Right ventricle myocardium superior (tissue), 1 donor: ENCODE measurements around the gene CKS2. TPM values are rescaled to one million over a fixed set of nuclear protein-coding genes. Genes with fewer than 3 reads are reported as not detected.
"Not testable (repeated sequence)": the region's sequence is repeated elsewhere in the genome, so short reads cannot be mapped to it uniquely, and the experiment has no call there.

Experiments used
- ATAC-seq: fragments of 200-7000 bp; cut with Tn5 transposase; one replicate; pipeline ENCODE4 v1.9.1; 2020; ENCODE audit warnings: mild to moderate bottlenecking; ENCODE audit not compliant: poor library complexity
- DNase-seq: peaks from one replicate; pipeline ENCODE4 v3.0.0-alpha.2; 2020
- intact Hi-C: fragments of 100-400 bp; cut with DNase I; formaldehyde crosslinking; loops from one replicate; pipeline ENCODE4 v1.11.2; 2022
- total RNA-seq: library from RNA; stranded (reverse); fragmentation: NEBNext Ultra II Directional; extraction: Animal tissue kit (Norgen Biotek cat#: 25700); gene quantifications from one replicate; pipeline ENCODE4 v1.2.1, GENCODE V29; 2021
- donor health status: DM: no; HTN: yes; CAD: no; lungs with severe emphysema.

The CKS2 gene
- total RNA-seq, 1 donor from 2014 or later = 7.1 TPM

DNA sequence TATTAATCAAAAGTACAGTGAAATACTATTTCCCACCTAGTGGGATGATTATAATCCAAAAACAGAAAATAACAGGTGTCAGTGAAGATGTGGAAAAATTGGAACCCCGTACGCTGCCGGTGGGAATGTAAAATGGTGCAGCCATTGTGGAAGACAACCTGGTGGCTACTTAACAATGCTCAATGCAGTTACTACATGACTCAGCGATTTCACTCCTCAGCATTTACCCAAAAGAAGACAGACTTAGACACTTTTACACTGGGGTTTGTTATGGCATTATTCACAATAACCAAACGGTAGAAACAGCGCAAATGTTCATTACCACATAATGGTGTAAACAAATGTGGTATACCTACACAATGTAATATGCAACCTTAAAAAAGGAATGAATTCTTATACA is 31.2 kb downstream of the CKS2 start:
- ATAC-seq (no peak), DNase-seq (no peak)
- intact Hi-C loops = no loop called here

DNA sequence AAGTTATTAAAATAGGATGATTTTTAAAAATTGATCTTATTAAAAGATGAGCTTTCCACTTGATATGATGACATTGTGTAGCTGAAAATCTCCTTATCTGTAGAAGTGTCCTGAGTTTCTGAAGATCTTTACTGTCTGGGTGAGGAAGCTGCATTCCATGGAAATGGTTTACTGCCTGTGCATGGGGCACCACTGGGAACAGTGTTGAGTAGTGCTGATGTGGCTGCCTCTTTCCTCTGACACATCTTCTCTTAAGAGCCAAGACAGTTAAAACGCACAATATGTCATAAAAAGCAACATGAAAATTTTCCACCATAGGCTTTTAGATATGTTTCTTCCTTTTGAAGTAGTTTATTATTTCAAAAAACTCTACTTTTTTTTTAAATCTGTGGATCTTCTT is 32.0 kb downstream of the CKS2 start:
- intact Hi-C loops = no loop called here
- no peak for DNase-seq
- no peak for ATAC-seq

DNA sequence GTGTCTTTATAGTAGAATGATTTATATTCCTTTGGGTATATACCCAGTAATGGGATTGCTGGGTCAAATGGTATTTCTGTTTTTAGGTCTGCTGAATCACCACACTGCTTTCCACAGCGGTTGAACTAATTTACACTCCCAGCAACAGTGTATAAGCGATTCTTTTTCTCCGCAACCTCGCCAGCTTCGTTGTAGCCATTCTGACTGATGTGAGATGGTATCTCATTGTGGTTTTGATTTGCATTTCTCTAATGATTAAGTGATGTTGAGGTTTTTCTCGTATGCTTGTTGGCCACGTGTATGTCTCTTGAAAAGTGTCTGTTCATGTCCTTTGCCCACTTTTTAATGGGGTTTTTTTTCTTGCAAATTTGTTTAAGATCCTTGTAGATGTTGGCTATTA is 32.8 kb downstream of the CKS2 start:
- ATAC-seq, DNase-seq, intact Hi-C loops: not testable (repeated sequence)

DNA sequence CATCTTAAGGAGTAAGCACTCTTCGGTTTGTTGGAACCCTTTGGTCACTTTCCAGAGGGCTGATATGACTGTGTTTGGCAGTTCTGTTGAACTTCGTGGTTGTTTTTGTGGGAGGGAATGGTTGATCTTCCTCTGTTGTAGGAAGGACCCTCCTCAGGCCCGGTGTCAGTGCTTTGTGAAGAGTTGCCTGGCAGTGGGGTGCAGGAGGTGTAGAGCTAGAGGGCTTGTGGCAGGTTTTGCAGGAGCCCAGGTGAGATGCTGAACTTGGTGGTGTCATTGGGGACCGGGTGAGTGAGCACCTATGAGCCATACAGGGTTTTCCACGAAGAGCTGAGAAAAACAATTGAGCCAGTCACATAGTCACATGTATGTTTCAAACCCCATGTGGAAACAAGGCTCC is 34.5 kb downstream of the CKS2 start:
- intact Hi-C loops = no loop called here
- ATAC-seq (no peak), DNase-seq (no peak)

DNA sequence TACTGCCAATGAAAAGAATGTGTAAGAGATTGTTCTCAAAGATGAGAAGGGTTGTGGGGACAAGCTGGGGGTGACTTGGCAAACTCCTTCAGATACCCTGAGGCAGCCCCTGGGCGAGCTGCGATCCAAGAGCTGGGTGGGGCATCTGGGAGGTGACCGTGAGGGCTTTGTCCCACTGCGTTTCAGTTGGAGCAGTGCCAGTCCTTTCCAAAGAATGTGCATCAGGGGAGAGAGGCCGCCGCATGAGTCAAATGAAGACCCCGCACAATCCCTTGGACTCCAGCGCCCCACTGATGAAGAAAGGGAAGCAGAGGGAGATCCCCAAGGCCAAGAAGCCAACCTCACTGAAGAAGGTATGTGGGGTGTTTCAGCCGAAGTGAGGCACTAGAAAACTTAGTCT is 35.7 kb downstream of the CKS2 start:
- intact Hi-C loops = no loop called here
- ATAC-seq (no peak), DNase-seq (no peak)

DNA sequence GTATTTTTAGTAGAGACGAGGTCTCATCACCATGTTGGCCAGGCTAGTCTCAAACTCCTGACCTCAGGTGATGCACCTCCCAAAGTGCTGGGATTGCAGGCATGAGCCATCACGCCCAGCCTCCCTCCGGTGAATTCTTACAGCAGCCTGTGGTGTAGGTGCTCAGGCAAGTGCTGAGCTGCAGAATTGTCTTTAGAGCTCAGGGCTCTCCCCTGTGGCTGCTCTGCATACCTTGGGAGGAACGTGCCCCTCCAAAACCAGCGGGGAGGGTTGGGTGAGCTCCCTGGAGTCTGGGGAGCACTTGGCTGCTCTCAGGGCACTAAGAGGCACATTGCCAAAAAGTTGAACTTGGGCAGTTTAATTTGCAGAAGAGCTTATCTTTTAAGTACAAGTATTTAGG is 36.7 kb downstream of the CKS2 start:
- intact Hi-C loops = no loop called here
- ATAC-seq (no peak), DNase-seq (no peak)

DNA sequence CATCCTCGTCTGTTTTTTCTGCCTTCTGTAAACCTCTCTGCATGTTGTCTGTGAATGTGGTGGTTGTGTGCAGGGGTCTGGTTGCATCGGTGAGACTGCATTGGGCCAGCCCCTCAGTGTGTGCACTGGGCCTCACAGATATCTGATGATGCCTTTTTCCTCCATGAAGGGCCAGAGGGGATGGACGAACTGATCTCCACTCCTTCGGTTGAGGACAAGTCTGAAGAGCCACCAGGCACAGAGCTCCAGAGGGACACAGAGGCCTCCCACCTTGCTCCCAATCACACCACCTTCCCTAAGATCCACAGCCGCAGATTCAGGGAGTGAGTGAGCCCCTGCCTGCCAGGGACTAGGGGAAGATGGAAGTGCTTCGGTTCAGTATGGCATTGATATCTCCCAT is 38.6 kb downstream of the CKS2 start:
- DNase-seq = no peak
- ATAC-seq = no peak
- intact Hi-C loops = no loop called here

DNA sequence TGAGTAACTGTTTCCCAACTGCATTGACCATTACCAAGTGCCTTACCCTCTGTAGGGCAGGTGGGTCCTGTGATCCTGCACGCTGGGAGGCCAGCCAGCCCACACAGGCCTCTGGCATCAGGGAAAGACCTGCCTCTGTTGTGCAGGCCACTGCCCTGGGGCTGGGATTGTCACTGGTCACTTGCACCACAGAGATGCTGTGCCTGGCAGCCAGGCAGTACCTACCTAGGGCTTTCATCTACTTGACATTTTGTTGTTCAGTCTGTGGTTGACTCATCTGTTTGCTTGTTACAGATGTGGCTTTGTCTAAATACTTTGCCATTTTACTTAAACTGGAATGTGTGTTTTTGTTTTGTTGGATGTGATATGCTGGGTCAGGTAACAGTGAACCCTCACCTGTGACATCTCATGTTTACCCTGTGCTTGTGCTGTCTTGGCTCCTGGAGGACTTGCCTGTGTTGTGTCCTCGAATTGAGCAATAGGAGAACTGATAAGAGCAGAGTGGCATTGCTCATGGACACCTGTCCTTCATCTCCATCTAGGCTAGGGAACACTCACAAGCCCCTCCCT is 40.1 kb downstream of the CKS2 start:
- no peak for DNase-seq
- peak; percentile 38 for ATAC-seq
- intact Hi-C loops = no loop called here

DNA sequence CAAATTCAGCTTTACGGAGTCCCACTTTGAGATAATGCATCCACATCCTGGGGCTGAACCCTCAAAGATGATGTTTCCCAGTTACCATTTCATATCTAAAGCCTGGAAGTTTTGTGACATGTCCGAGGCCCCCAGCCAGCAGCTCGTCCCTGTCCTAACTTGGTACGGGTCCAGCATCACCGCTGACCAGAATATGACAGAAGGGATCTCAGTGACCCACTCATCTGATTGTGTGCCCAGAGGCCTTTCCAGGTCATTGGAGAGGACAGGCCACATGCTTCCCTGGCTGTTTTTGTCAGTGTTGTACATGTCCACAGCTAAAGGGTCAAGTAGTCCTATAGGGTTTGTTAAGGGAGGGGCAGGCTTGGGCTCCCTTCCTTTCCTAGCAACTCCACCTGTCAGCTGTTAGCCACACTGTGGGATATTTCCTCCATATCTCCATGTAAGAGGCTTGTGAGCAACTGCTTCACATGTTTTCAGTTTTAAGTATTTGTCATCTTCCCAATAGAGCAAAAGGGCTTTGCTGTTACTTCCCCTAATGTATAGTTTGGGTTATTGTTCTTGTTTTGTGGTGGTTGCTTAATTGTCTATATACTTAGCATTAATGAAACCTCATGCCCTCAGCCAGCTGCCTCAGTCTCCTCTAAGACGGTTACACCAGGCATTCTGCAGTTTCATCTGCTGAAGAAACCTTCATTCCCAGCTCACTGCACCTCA is 40.7 kb downstream of the CKS2 start:
- intact Hi-C loops = no loop called here
- ATAC-seq (peak; percentile 29), DNase-seq (no peak)

DNA sequence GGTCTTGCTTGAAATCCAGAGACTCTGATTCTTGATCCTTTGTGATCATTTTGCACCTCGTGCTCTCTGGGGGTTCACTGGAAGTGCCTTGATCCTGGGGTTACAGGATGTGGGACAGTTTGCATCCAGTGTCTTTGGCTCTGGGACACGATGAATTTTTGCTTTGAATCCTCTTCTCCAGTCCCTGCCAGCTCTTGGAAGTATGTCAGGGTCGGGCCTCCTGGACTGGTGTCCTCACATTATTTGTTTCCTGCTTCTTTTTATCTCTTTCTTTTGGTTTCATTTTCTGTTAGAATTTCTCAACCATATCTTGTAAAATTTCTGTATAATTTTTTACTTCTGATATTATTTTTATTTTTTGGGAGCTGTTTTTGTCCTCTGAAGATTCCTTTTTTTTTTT is 41.5 kb downstream of the CKS2 start:
- DNase-seq (no peak), ATAC-seq (no peak)
- intact Hi-C loops = no loop called here

DNA sequence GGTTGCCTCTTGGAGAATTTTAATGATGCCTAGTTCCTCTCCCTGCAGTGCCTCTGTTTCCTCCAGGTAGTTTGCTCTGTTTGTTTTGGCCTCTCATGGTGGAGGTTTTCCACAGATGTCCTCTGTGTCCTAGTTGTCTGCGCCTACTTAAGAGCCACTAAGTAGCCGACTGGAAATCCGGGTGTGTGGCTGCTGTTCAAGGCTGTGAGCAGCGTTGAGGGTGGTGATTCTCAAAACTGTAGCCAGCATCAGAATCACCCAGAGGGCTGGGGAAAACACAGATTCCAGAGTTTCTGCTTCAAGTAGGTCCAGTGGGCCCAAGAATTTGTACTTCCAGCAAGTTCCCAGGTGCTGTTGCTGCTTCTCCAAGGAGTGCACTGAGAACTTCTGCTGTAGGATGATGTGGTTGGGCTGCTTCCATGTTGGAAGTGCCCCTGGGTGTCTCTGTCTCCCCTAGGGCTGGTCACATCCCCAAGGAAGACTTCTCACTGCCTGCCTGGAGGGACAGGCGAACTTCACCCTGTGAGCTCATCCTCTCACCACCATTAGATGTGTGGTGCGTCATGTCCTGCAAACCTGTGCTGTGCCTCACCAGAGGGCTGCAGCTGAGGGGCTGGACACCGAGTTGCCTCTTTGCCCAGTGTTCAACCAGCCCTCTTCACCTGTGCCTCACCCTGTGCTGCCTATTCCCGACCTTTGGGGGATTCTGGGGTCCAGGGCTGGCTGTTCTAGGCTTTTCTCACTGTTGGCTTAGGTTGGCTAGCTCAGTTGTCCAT is 42.1 kb downstream of the CKS2 start:
- intact Hi-C loops = no loop called here
- DNase-seq = no peak

DNA sequence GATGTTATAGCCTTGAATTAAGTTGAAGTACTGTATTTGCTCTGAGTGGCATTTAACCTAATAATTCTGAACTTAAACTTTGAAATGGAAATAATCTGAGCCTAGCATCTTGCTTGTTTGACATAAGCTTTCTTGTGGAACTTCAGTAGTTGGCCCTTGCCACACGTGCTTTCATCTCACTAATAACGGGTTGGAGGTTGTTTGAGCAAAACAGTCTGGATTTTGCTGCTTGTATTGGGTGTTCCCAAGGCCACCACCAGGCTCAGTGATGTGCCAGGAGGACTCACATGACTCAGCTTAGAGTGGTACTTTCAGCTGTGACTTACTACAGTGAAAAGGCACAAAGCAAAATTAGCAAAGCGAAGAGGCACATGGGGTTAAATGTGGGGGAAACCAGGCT is 43.0 kb downstream of the CKS2 start:
- intact Hi-C loops = no loop called here
- ATAC-seq (peak; percentile 47), DNase-seq (no peak)

More for the DNA sequence above, 42.1 kb downstream of the CKS2 start:
- peak; percentile 50 for ATAC-seq

DNA sequence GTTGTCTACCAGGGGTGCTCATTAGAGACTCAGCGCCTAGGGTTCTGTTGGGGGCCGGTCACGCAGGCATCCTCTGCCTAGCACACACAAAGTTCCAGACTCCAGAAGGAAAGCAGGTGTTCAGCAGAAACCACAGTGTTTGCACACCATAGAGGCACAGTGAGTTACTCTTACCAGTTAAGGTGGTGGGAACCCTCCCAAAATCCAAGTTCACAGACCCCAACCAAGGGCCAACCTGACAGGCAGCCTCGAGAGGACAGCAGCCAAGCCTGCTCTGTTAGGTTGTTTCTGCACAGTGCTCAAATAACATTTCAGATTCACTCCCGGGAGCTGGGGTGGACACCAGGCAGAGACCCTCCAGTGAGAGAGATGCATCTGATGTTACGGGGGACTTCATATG is 43.5 kb downstream of the CKS2 start:
- intact Hi-C loops = no loop called here
- no peak for DNase-seq
- no peak for ATAC-seq

DNA sequence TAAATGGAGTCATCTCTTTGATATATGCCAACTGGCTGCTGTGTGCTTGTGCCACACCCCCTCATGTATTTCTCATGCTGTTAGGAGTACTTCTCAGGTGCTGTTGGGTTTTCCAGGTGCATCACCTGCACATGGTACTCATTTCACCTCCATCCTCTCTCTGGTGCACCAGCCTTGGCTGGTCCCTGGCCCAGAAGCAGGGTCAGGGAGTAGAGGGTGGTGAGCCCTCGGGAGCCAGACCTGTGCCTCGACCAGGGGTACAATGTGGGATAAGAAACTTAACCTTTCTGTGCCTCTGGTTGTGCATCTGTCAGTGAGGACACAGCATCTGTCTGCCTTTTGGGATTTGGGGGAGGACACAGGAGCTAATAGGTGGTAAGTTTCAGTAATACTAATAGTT is 45.8 kb downstream of the CKS2 start:
- intact Hi-C loops = no loop called here
- DNase-seq (no peak), ATAC-seq (no peak)

DNA sequence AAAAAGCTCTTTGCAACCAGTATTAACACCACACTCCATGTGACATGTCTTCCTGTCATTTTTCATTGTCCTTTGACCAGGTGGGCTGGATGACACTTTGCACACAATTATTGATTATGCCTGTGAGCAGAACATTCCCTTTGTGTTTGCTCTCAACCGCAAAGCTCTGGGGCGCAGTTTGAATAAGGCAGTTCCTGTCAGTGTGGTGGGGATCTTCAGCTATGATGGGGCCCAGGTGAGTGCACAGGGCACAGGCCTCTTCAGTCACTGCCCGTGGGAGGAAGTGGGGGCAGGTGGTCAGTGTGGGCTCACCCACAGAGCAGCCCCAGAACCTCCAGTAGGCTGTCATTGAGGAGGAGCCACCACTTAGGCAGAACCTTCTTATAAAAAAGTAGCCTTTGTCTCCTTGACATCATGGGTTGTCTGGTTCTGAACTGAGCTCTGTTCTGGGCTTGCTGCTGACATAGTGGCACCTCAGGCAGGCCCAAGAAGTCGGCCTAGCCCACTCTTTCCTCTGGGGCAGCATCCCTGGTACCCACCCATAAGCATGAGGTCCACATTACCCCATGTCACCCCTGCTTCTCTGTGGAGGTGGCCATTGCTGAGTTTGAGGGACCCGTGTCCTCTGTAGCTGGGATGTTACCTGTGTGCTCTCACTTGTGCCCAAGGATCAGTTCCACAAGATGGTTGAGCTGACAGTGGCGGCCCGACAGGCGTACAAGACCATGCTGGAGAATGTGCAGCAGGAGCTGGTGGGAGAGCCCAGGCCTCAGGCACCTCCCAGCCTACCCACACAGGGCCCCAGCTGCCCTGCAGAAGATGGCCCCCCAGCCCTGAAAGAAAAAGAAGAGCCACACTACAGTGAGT is 46.6 kb downstream of the CKS2 start:
- DNase-seq (no peak), ATAC-seq (no peak)
- intact Hi-C loops = no loop called here

DNA sequence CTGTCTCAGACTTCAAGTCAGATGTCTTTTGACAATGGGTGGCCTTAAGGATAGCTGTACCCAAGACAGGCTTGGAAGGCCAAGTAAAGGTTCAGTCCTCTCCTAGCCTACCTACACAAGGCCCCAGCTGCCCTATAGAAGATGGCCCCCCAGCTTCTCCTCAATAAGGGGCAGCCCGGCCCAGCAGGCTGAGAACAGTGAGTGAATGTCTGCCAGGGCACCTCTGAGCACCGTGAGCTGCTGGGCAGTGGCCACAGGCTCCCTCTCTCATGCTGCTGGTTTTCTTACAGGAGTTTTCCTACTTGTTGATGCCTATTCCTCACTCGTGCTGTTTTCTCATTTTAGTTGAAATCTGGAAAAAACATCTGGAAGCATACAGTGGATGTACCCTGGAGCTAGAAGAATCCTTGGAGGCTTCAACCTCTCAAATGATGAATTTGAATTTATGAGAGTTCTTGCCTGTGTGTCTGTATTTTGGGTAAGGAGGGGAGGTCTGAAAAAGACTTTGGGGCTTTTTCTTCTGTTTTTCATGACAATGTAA is 47.5 kb downstream of the CKS2 start:
- no peak for ATAC-seq
- intact Hi-C loops = no loop called here
- DNase-seq = no peak

DNA sequence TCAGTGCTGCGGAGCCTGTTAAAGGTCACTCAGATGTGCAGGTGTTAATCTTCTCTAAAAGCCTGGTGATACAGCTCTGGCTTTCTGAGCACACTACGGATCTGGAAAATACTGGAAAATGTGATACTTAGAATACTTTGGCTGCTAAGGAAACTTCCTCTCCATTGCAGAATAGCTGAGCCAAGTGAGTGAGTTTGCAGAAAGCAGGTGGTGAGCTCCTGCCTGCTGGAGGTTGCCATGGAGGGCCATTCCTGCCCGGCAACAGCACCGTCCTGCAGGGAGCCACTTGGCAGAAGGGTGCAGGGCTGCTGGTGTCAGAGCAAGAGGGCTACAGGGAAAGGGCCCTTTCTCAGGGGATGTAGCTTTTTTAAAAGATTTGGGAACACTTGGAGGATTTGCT is 48.0 kb downstream of the CKS2 start:
- ATAC-seq (peak; percentile 79), DNase-seq (no peak)
- intact Hi-C loops = no loop called here

DNA sequence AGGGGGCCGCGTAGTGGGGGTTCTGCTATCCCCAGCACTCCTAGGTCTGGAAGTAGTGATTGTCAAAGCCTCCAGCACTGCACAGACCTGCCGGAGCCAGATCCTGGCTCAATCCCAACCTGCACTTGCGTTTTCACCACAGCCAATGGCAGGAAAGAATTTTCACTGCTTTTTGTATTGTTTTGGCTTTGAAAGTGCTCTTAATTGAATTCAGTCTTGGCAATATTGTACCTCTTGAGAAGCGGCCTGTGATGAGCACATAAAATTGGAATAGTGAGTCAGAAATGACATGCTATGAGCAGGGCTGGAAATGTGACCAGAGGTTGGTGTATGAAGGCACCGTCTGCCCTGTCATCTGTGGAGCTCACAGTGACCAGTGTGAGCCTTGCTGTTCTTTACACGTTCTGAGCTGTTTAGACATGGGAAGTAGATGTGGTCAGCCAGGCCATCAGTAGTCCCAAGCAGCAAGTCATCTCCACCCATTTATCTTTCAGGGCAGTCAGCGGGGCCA is 48.8 kb downstream of the CKS2 start:
- peak; percentile 57 for ATAC-seq
- no peak for DNase-seq
- intact Hi-C loops = no loop called here

DNA sequence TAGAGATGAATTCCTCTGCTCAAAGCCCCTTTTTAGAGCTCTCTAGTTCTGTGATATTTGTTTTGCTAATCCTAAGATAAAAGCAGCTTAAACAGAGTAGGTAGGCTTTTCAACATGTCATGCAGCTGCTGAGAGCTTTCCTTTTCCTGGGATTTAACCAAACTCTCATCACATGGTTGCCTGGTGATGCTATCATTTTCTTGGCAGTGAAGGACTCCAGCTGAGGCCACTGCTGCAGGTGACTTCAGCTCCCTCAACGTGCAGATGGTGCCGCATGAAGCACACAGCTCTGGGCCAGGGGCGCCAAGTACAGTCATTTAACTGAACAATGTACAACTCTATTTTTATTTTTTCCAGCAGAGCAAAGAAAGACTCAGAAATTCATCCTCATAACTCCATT is 49.5 kb downstream of the CKS2 start:
- DNase-seq = no peak
- intact Hi-C loops = no loop called here
- ATAC-seq = no peak
